ENCODE measurements around the gene WDFY4. TPM values are rescaled to one million over a fixed set of nuclear protein-coding genes. Genes with fewer than 3 reads are reported as not detected.

WDFY4 gene
- total RNA-seq, 1 experiment from 2014 or later: 0.23 TPM

DNA sequence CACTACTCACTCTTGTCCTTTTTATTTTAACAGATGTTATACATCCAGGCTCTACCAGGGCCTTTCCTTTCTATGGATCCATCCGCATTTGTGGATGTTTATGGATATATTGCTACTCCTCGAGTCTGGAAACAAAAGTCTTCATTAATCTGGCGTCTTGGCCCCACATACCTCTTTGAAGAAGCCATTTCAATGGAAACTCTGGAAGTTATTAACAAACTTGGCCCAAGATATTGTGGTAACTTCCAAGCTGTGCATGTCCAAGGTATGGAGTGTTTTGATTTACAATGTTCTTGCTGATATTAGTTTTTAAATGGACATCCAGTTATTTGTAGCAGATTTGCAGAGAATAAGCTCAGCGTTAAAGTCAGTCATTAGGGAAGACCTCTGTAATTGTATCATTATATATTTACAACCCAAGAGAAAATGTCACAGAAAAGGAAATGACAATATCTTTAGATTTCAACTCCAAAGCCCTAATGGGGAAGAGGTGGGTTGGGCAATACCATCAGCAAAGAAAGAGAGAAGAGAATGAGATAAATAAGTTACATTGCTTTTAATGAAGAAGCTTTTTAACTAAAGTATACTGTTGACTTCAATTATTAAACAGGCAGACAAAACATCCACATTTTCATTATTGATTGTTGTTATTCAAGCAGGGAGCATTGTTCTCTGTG lies 102.1 kb downstream of the WDFY4 start:
- H3K9me3 ChIP-seq (ENCODE audit: control insufficient read depth, insufficient read depth, low read depth, low read length): no peaks in the 10 kb centered on the region
- no peaks in the 10 kb centered on the region for H3K4me1 ChIP-seq (ENCODE audit: control insufficient read depth, insufficient read depth, low read length)
- peaks cover 31% of the 10 kb centered on the region for H3K27me3 ChIP-seq (ENCODE audit: control insufficient read depth, insufficient read depth, low read length)
- ATAC-seq (no peak), DNase-seq (ENCODE audit: low read depth, low spot score) (no peak)
- CTCF ChIA-PET: interaction anchor here (0.6 kb wide), 1 partner anchor 228 kb away, joined by 9 read pairs; no protein-coding TSS in a partner anchor
- intact Hi-C loops (cut with micrococcal nuclease; ENCODE audit: unreplicated experiment): no loop called here
- H3K36me3 ChIP-seq (ENCODE audit: control insufficient read depth, insufficient read depth, low read length): no peaks in the 10 kb centered on the region
- no peak overlapping the region for H3K4me3 ChIP-seq (ENCODE audit: low read depth in 2 of 2, low read length in 2 of 2)
- BruUV-seq (replicated peaks): no TSS peak
- in situ Hi-C loops (cut with HindIII; ENCODE audit: low pct_unique_long_range_greater_than_20kb, low sequenced_read_pairs): no loop called here
- POLR2A ChIA-PET: no interaction called here
- H3K27ac ChIP-seq (ENCODE audit: low read length): no peak overlapping the region
- TF ChIP-seq TCF7L2 (IDR thresholded peaks at IDR 0.05; ENCODE audit: low read depth, low read length) (no peak), POLR2AphosphoS5 (IDR thresholded peaks at IDR 0.05; ENCODE audit: low read depth, low read length) (no peak), SIN3A (IDR thresholded peaks at IDR 0.05; ENCODE audit: borderline replicate concordance, insufficient read depth, low read depth, low read length) (no peak)
- TF ChIP-seq, protein P1, sequence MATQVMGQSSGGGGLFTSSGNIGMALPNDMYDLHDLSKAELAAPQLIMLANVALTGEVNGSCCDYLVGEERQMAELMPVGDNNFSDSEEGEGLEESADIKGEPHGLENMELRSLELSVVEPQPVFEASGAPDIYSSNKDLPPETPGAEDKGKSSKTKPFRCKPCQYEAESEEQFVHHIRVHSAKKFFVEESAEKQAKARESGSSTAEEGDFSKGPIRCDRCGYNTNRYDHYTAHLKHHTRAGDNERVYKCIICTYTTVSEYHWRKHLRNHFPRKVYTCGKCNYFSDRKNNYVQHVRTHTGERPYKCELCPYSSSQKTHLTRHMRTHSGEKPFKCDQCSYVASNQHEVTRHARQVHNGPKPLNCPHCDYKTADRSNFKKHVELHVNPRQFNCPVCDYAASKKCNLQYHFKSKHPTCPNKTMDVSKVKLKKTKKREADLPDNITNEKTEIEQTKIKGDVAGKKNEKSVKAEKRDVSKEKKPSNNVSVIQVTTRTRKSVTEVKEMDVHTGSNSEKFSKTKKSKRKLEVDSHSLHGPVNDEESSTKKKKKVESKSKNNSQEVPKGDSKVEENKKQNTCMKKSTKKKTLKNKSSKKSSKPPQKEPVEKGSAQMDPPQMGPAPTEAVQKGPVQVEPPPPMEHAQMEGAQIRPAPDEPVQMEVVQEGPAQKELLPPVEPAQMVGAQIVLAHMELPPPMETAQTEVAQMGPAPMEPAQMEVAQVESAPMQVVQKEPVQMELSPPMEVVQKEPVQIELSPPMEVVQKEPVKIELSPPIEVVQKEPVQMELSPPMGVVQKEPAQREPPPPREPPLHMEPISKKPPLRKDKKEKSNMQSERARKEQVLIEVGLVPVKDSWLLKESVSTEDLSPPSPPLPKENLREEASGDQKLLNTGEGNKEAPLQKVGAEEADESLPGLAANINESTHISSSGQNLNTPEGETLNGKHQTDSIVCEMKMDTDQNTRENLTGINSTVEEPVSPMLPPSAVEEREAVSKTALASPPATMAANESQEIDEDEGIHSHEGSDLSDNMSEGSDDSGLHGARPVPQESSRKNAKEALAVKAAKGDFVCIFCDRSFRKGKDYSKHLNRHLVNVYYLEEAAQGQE (IDR thresholded peaks at IDR 0.05; ENCODE audit: insufficient read depth in 1 of 2, low read depth in 2 of 2, low read length in 1 of 2): no peak
- TF ChIP-seq, protein P2, sequence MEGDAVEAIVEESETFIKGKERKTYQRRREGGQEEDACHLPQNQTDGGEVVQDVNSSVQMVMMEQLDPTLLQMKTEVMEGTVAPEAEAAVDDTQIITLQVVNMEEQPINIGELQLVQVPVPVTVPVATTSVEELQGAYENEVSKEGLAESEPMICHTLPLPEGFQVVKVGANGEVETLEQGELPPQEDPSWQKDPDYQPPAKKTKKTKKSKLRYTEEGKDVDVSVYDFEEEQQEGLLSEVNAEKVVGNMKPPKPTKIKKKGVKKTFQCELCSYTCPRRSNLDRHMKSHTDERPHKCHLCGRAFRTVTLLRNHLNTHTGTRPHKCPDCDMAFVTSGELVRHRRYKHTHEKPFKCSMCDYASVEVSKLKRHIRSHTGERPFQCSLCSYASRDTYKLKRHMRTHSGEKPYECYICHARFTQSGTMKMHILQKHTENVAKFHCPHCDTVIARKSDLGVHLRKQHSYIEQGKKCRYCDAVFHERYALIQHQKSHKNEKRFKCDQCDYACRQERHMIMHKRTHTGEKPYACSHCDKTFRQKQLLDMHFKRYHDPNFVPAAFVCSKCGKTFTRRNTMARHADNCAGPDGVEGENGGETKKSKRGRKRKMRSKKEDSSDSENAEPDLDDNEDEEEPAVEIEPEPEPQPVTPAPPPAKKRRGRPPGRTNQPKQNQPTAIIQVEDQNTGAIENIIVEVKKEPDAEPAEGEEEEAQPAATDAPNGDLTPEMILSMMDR (IDR thresholded peaks at IDR 0.05): no peak

DNA sequence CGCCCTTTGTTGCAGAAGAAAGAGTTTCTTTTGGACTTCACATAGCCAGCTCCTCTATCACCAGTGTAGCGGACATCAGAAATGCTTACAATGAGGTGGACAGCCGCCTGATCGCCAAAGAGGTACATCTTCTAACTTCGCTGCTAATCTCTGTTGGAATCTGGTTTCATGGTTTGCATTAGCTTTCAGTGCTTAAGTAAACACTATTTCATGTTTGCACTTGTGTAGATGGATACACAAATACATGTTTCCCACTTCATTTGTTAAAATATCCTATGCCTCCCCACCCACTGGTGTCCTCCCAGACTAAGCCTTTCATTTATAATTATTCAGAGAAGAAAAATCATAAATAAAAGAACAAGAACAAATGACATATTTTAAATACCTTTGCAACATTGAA lies 103.9 kb downstream of the WDFY4 start:
- no peaks in the 10 kb centered on the region for H3K9me3 ChIP-seq (ENCODE audit: control insufficient read depth, insufficient read depth, low read depth, low read length)
- H3K4me1 ChIP-seq (ENCODE audit: control insufficient read depth, insufficient read depth, low read length): no peaks in the 10 kb centered on the region
- DNase-seq (ENCODE audit: low read depth, low spot score) (no peak), ATAC-seq (no peak)
- intact Hi-C loops (cut with micrococcal nuclease; ENCODE audit: unreplicated experiment): no loop called here
- H3K36me3 ChIP-seq (ENCODE audit: control insufficient read depth, insufficient read depth, low read length): no peaks in the 10 kb centered on the region
- in situ Hi-C loops (cut with HindIII; ENCODE audit: low pct_unique_long_range_greater_than_20kb, low sequenced_read_pairs): no loop called here
- BruUV-seq (replicated peaks): no TSS peak
- no peak overlapping the region for H3K4me3 ChIP-seq (ENCODE audit: low read depth in 2 of 2, low read length in 2 of 2)
- no peak overlapping the region for H3K27ac ChIP-seq (ENCODE audit: low read length)
- TF ChIP-seq, protein P1 (IDR thresholded peaks at IDR 0.05; ENCODE audit: insufficient read depth in 1 of 2, low read depth in 2 of 2, low read length in 1 of 2): no peak
- no peak for TF ChIP-seq TCF7L2 (IDR thresholded peaks at IDR 0.05; ENCODE audit: low read depth, low read length)
- TF ChIP-seq, protein P2 (IDR thresholded peaks at IDR 0.05): no peak
- TF ChIP-seq POLR2AphosphoS5 (IDR thresholded peaks at IDR 0.05; ENCODE audit: low read depth, low read length): no peak
- no peak for TF ChIP-seq SIN3A (IDR thresholded peaks at IDR 0.05; ENCODE audit: borderline replicate concordance, insufficient read depth, low read depth, low read length)
- peaks cover 36% of the 10 kb centered on the region for H3K27me3 ChIP-seq (ENCODE audit: control insufficient read depth, insufficient read depth, low read length)
- CTCF ChIA-PET: no interaction called here
- POLR2A ChIA-PET: no interaction called here
